ENCODE data around the gene OR8K5.
"Not testable (repeated sequence)": the region's sequence is repeated elsewhere in the genome, so short reads cannot be mapped to it uniquely, and the experiment has no call there.

The OR8K5 gene
- 0 to 0.55 (median 0) reads per million in 17 experiments for total RNA-seq

GRCh38 chr11:56160217-56160616, at the start of gene OR8K5:
Gene OR8K5, minus strand, starts transcription at chr11:56160317. Its CDS starts 0 bp downstream, at chr11:56160317.
- no peak for DNase-seq

- DNase-seq = no peak
Measured at GRCh38 chr11:56207790-56208189, 47.7 kb upstream of the OR8K5 start.

GRCh38 chr11:56197367-56197766, 37.2 kb upstream of the OR8K5 start:
- DNase-seq = no peak

GRCh38 chr11:56196705-56197104, 36.6 kb upstream of the OR8K5 start:
- no peak for DNase-seq

- DNase-seq = no peak
Measured at GRCh38 chr11:56188602-56189001, 28.5 kb upstream of the OR8K5 start.

GRCh38 chr11:56183459-56183858, 23.3 kb upstream of the OR8K5 start:
- DNase-seq = no peak

GRCh38 chr11:56176318-56176717, 16.2 kb upstream of the OR8K5 start, which contains the start of gene OR5J2:
Gene OR5J2, plus strand, starts transcription at chr11:56176618. Its CDS starts 0 bp downstream, at chr11:56176618.
- DNase-seq = no peak

- DNase-seq = no peak
Measured at GRCh38 chr11:56172256-56172830, 12.2 kb upstream of the OR8K5 start.

- DNase-seq = no peak
Measured at GRCh38 chr11:56163804-56164203, 3.7 kb upstream of the OR8K5 start.

GRCh38 chr11:56152333-56152732, 7.8 kb downstream of the OR8K5 start:
- DNase-seq = no peak

GRCh38 chr11:56151376-56151775, 8.7 kb downstream of the OR8K5 start:
- DNase-seq = no peak

- DNase-seq = not testable (repeated sequence)
Measured at GRCh38 chr11:56143681-56144080, 16.4 kb downstream of the OR8K5 start.

GRCh38 chr11:56140151-56140661, 19.9 kb downstream of the OR8K5 start, which contains the start of gene OR8J3:
Gene OR8J3, minus strand, starts transcription at chr11:56140201. Its CDS starts 2,483 bp downstream, at chr11:56137718.
- no peak for DNase-seq

- no peak for DNase-seq
Measured at GRCh38 chr11:56122073-56122472, 38.0 kb downstream of the OR8K5 start, which contains the start of gene OR8H3. Gene OR8H3, plus strand, starts transcription at chr11:56122373. Its CDS starts 0 bp downstream, at chr11:56122373.
